ENCODE measurements around the gene TPSAB1.

TPSAB1 gene

DNA sequence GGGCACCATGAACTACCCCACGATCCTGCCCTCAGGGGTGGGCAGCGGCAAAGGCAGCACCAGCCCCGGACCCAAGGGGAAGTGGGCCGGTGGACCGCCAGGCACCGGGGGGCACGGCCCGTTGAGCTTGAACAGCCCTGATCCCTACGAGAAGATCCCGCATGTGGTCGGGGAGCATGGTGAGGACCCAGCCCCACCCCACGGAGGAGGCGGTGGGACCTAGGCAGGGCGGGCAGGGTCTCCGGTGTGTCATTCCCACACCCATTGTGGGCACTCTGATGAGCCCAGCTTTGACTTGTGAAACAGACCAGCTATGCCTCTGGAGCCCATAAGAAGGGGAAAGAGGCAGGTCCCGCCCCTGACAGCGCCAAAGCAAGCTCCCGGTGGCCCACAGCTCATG is 38.2 kb upstream of the TPSAB1 start:
- Histone ChIP-seq H3K27ac (ENCODE audit: low read depth, low read length) (no peak overlapping the region), H3K9me2 (replicated peaks; ENCODE audit: insufficient read depth, low read length) (no peaks in the 10 kb centered on the region), H3K36me3 (ENCODE audit: low read length) (no peaks in the 10 kb centered on the region), H3K4me2 (ENCODE audit: low read depth, low read length, poor library complexity, severe bottlenecking) (no peak overlapping the region), H3F3A (ENCODE audit: insufficient read depth) (no peaks in the 10 kb centered on the region), H2AFZ (ENCODE audit: low read depth, low read length, severe bottlenecking) (no peak overlapping the region), H3K9ac (ENCODE audit: low read length) (no peak overlapping the region), H3K9me3 (ENCODE audit: insufficient read depth, low read length) (no peaks in the 10 kb centered on the region), H3K4me3 (ENCODE audit: insufficient read depth, low read length, poor library complexity, severe bottlenecking) (no peak overlapping the region), H4K20me1 (ENCODE audit: low read depth, low read length) (no peaks in the 10 kb centered on the region), H3K79me2 (ENCODE audit: insufficient read depth, low read length) (no peaks in the 10 kb centered on the region), H3K27me3 (ENCODE audit: low read length) (no peaks in the 10 kb centered on the region)
- TF ChIP-seq EZH2phosphoT487 (conservative IDR thresholded peaks at IDR 0.05; ENCODE audit: low read length) (no peak), CTCF (IDR thresholded peaks at IDR 0.05; ENCODE audit: insufficient read depth, low read length, poor library complexity, severe bottlenecking) (no peak)

GRCh38 chr16:1204933-1205332 is 35.6 kb upstream of the TPSAB1 start:
- Histone ChIP-seq H3K4me2 (ENCODE audit: low read depth, low read length, poor library complexity, severe bottlenecking) (no peak overlapping the region), H3K9me3 (ENCODE audit: insufficient read depth, low read length) (no peaks in the 10 kb centered on the region), H3K4me3 (ENCODE audit: insufficient read depth, low read length, poor library complexity, severe bottlenecking) (no peak overlapping the region)

GRCh38 chr16:1206326-1206725 is 34.2 kb upstream of the TPSAB1 start:
- Histone ChIP-seq H2AFZ (ENCODE audit: low read depth, low read length, severe bottlenecking) (no peak overlapping the region), H3K79me2 (ENCODE audit: insufficient read depth, low read length) (no peaks in the 10 kb centered on the region), H3K4me2 (ENCODE audit: low read depth, low read length, poor library complexity, severe bottlenecking) (no peak overlapping the region), H3K27me3 (ENCODE audit: low read length) (no peaks in the 10 kb centered on the region), H3K36me3 (ENCODE audit: low read length) (no peaks in the 10 kb centered on the region), H3K9me3 (ENCODE audit: insufficient read depth, low read length) (no peaks in the 10 kb centered on the region), H3K9ac (ENCODE audit: low read length) (no peak overlapping the region), H3K27ac (ENCODE audit: low read depth, low read length) (no peak overlapping the region), H3F3A (ENCODE audit: insufficient read depth) (no peaks in the 10 kb centered on the region), H3K9me2 (replicated peaks; ENCODE audit: insufficient read depth, low read length) (no peaks in the 10 kb centered on the region), H3K4me3 (ENCODE audit: insufficient read depth, low read length, poor library complexity, severe bottlenecking) (no peak overlapping the region), H4K20me1 (ENCODE audit: low read depth, low read length) (no peaks in the 10 kb centered on the region)
- TF ChIP-seq EZH2phosphoT487 (conservative IDR thresholded peaks at IDR 0.05; ENCODE audit: low read length) (no peak), CTCF (IDR thresholded peaks at IDR 0.05; ENCODE audit: insufficient read depth, low read length, poor library complexity, severe bottlenecking) (no peak)

More at GRCh38 chr16:1204933-1205332, 35.6 kb upstream of the TPSAB1 start:
- H4K20me1 ChIP-seq (ENCODE audit: low read depth, low read length), result no peaks in the 10 kb centered on the region
- H3K27ac ChIP-seq (ENCODE audit: low read depth, low read length), result no peak overlapping the region
- H3K27me3 ChIP-seq (ENCODE audit: low read length), result no peaks in the 10 kb centered on the region
- no peak overlapping the region for H3K9ac ChIP-seq (ENCODE audit: low read length)
- H2AFZ ChIP-seq (ENCODE audit: low read depth, low read length, severe bottlenecking), result no peak overlapping the region
- no peaks in the 10 kb centered on the region for H3K36me3 ChIP-seq (ENCODE audit: low read length)
- H3F3A ChIP-seq (ENCODE audit: insufficient read depth), result no peaks in the 10 kb centered on the region
- TF ChIP-seq EZH2phosphoT487 (conservative IDR thresholded peaks at IDR 0.05; ENCODE audit: low read length), result no peak
- no peak for TF ChIP-seq CTCF (IDR thresholded peaks at IDR 0.05; ENCODE audit: insufficient read depth, low read length, poor library complexity, severe bottlenecking)
- no peaks in the 10 kb centered on the region for H3K79me2 ChIP-seq (ENCODE audit: insufficient read depth, low read length)
- no peaks in the 10 kb centered on the region for H3K9me2 ChIP-seq (replicated peaks; ENCODE audit: insufficient read depth, low read length)

Data from SU-DHL-6 (cell line).